Forelimb muscle (tissue), 1 donor: ENCODE data around the gene TRIM75. TPM values are rescaled to one million over a fixed set of nuclear protein-coding genes. Genes with fewer than 3 reads are reported as not detected.
"Not testable (repeated sequence)": the region's sequence is repeated elsewhere in the genome, so short reads cannot be mapped to it uniquely, and the experiment has no call there.

Experiments
- DNase-seq: peaks from one replicate; pipeline ENCODE4 v3.0.0-alpha.2; 2013; ENCODE audit warnings: low read depth
- polyA plus RNA-seq: library from polyadenylated mRNA; unstranded; fragments of 120-200 nt; gene quantifications from one replicate; pipeline ENCODE4 v1.2.1, GENCODE V29; 2013; ENCODE audit not compliant: insufficient read length

The TRIM75 gene
- polyA plus RNA-seq, 1 donor, result 0.10 TPM

- DNase-seq, result no peak
These were observed 23.4 kb downstream of the TRIM75 start for GRCh38 chr4:165077034-165077578.

GRCh38 chr4:165079476-165079875 is 25.8 kb downstream of the TRIM75 start:
- no peak for DNase-seq

GRCh38 chr4:165084787-165085186 is 31.1 kb downstream of the TRIM75 start:
- not testable (repeated sequence) for DNase-seq

DNA sequence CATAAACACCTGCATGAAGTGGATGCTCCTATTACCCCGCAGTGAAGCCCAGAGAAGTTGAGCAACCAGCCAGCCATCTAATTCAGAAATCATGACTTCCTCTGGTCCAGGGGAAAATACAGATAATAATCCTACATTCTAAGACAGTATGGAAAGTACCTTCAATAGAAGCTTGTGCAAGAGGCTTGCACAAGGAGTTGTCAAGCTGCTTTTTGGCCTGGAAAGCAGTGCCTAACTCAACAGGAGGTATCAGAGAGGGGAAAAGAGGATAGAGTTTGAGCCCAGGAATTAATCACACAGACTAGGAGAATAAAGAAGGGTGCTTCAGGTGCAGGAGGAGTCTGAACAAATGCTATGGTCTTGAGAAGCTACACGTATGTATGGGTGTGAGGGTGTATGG is 32.3 kb downstream of the TRIM75 start:
- DNase-seq, result no peak

DNA sequence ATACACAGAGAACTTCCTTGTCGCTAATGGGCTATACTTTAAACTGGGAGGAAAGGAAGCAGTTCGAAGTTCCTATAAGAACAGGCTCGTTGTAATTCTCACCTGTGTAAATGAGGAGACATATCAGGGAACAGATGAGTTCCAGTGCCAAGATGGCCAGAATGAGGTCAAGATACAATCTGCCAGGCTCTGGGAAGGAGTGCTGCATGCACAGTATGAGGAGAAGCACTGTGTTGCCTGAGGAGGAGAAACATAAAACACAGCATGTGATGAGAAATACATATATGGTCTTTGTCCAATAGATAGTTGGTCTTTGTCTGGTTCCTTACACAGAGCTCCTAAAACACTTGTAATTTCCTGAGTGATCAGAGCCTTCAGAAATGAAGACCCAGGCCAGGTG is 34.7 kb downstream of the TRIM75 start:
- DNase-seq, result no peak

GRCh38 chr4:165092187-165092586 is 38.5 kb downstream of the TRIM75 start:
- DNase-seq, result not testable (repeated sequence)

GRCh38 chr4:165094873-165095272 is 41.2 kb downstream of the TRIM75 start:
- no peak for DNase-seq

DNA sequence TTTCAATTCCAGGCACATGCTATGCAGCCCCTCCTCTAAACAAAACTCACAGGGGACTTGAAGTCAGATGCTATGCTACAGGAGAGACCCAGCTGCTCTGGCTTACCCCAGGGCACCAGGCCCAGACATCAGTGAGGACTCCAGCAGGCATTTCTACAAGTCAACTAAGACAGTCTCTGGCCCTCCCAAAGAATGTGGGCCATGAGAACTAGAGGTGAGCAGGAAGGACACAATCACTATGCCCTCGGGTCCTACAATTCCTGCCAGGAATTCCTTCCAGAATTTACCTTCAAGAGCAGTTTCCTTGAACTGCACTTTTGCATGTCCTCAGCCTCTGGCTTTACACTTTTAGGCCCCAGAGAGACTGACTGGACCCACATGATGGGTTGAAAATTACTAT is 41.6 kb downstream of the TRIM75 start:
- DNase-seq, result no peak

- DNase-seq, result no peak
These were observed 43.1 kb downstream of the TRIM75 start for GRCh38 chr4:165096776-165097175.

GRCh38 chr4:165101641-165102040 is 48.0 kb downstream of the TRIM75 start:
- no peak for DNase-seq

DNA sequence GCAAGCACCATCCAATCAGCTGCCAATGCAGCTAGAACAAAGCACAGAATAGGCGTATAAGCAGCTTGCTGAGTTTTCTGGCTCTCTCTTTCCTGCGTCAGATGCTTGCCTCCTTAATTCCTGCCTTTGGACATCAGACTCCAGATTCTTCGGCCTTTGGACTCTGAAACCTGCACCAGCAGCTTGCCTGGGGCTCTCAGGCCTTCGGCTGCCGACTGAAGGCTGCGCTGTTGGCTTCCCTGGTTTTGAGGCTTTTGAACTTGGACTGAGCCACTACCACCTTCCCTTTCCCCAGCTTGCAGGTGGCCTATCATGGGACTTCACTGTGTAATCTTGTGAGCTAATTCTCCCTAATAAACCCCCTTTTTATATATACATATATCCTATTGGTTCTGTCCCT is 52.9 kb downstream of the TRIM75 start:
- no peak for DNase-seq

Other genes starting within 250 kb of the TRIM75 start
- 0.25 TPM for gene APELA, start 176.7 kb upstream of the TRIM75 start, polyA plus RNA-seq
- 2.7 TPM for gene TRIM61, start 76.2 kb upstream of the TRIM75 start, polyA plus RNA-seq
- gene TRIM60, start 21.9 kb upstream of the TRIM75 start, polyA plus RNA-seq, result not detected
- gene TMEM192, start 59.0 kb downstream of the TRIM75 start, polyA plus RNA-seq, result 13.4 TPM
- 6.6 TPM for gene KLHL2, start 153.7 kb downstream of the TRIM75 start, polyA plus RNA-seq